GM19452 (cell line): ENCODE measurements around the gene QRSL1.
"Not testable (repeated sequence)": the region's sequence is repeated elsewhere in the genome, so short reads cannot be mapped to it uniquely, and the experiment has no call there.

ENCODE experiments used
- ATAC-seq: cut with Tn5 transposase; IDR thresholded peaks from one replicate; pipeline ENCODE4 v1.9.1; 2021; ENCODE audit not compliant: unreplicated experiment

Gene QRSL1

GRCh38 chr6:106674541-106675229 lies 45.3 kb downstream of the QRSL1 start:
- no peak for ATAC-seq

GRCh38 chr6:106677282-106677681 lies 47.9 kb downstream of the QRSL1 start:
- no peak for ATAC-seq

GRCh38 chr6:106684011-106684410 lies 54.6 kb downstream of the QRSL1 start:
- ATAC-seq, result no peak

GRCh38 chr6:106685833-106686232 lies 56.5 kb downstream of the QRSL1 start:
- ATAC-seq, result no peak

- no peak for ATAC-seq
These were observed 59.0 kb downstream of the QRSL1 start for GRCh38 chr6:106688177-106688951.

- ATAC-seq, result no peak
These were observed 62.9 kb downstream of the QRSL1 start for GRCh38 chr6:106692112-106692818.

- no peak for ATAC-seq
These were observed 63.4 kb downstream of the QRSL1 start for GRCh38 chr6:106692819-106693208.

- ATAC-seq, result no peak
These were observed 64.0 kb downstream of the QRSL1 start for GRCh38 chr6:106693418-106693817.

GRCh38 chr6:106694343-106694742 lies 65.0 kb downstream of the QRSL1 start:
- no peak for ATAC-seq

GRCh38 chr6:106700581-106700980 lies 71.2 kb downstream of the QRSL1 start:
- no peak for ATAC-seq

- ATAC-seq, result not testable (repeated sequence)
These were observed 71.8 kb downstream of the QRSL1 start for GRCh38 chr6:106701201-106701600.

GRCh38 chr6:106702046-106702445 lies 72.7 kb downstream of the QRSL1 start:
- peak; percentile 50 for ATAC-seq

GRCh38 chr6:106702451-106703110 lies 73.2 kb downstream of the QRSL1 start:
- peak; percentile 96 for ATAC-seq

GRCh38 chr6:106704327-106704726 lies 74.9 kb downstream of the QRSL1 start:
- no peak for ATAC-seq

GRCh38 chr6:106705156-106705555 lies 75.8 kb downstream of the QRSL1 start:
- ATAC-seq, result no peak

- no peak for ATAC-seq
These were observed 81.2 kb downstream of the QRSL1 start for GRCh38 chr6:106710580-106710979.

- ATAC-seq, result no peak
These were observed 84.9 kb downstream of the QRSL1 start for GRCh38 chr6:106714281-106714680.

GRCh38 chr6:106715922-106716321 lies 86.5 kb downstream of the QRSL1 start:
- ATAC-seq, result no peak

GRCh38 chr6:106716966-106717365 lies 87.6 kb downstream of the QRSL1 start:
- no peak for ATAC-seq
